GDM1 (cell line): Measurements from ENCODE around the gene SMAD5.
A peak's percentile ranks its signal among the peaks of the same experiment; 100 is the strongest.

ENCODE experiments used
- DNase-seq: peaks from one replicate; lab custom pipeline; 2025; lab: John Stamatoyannopoulos, UW

The SMAD5 gene

GRCh38 chr5:136155761-136156160, 23.1 kb downstream of the SMAD5 start:
- DNase-seq: no peak

GRCh38 chr5:136157514-136157913, 24.9 kb downstream of the SMAD5 start:
- no peak for DNase-seq

- no peak for DNase-seq
Measured at GRCh38 chr5:136159457-136159856, 26.8 kb downstream of the SMAD5 start.

- DNase-seq: no peak
Measured at GRCh38 chr5:136162008-136162407, 29.4 kb downstream of the SMAD5 start.

GRCh38 chr5:136164226-136164625, 31.6 kb downstream of the SMAD5 start:
- no peak for DNase-seq

GRCh38 chr5:136166909-136167308, 34.3 kb downstream of the SMAD5 start:
- DNase-seq: no peak

GRCh38 chr5:136169218-136169617, 36.6 kb downstream of the SMAD5 start:
- DNase-seq: no peak

- DNase-seq: peak; percentile 25
Measured at GRCh38 chr5:136174021-136174659, 41.5 kb downstream of the SMAD5 start.

- no peak for DNase-seq
Measured at GRCh38 chr5:136182618-136183017, 50.0 kb downstream of the SMAD5 start.

- no peak for DNase-seq
Measured at GRCh38 chr5:136185974-136186665, 53.5 kb downstream of the SMAD5 start.

GRCh38 chr5:136186796-136187195, 54.2 kb downstream of the SMAD5 start:
- DNase-seq: no peak

- no peak for DNase-seq
Measured at GRCh38 chr5:136188859-136189258, 56.2 kb downstream of the SMAD5 start.

GRCh38 chr5:136190091-136190720, 57.6 kb downstream of the SMAD5 start:
- no peak for DNase-seq

- DNase-seq: no peak
Measured at GRCh38 chr5:136190904-136191303, 58.3 kb downstream of the SMAD5 start.

- no peak for DNase-seq
Measured at GRCh38 chr5:136191304-136192014, 58.8 kb downstream of the SMAD5 start.

GRCh38 chr5:136192015-136192525, 59.4 kb downstream of the SMAD5 start:
- no peak for DNase-seq

GRCh38 chr5:136192526-136193321, 60.1 kb downstream of the SMAD5 start, which contains the start of gene SMIM32:
Gene SMIM32, minus strand, starts transcription at chr5:136193162. Its CDS starts 638 bp downstream, at chr5:136192524.
- DNase-seq: no peak

GRCh38 chr5:136193322-136193935, 60.8 kb downstream of the SMAD5 start:
- DNase-seq: no peak

- DNase-seq: no peak
Measured at GRCh38 chr5:136194576-136194975, 61.9 kb downstream of the SMAD5 start.

GRCh38 chr5:136195971-136196820, 63.6 kb downstream of the SMAD5 start:
- DNase-seq: no peak
